BLaER1 treated with 17β-estradiol and CSF1 and Interleukin-3, amounts not matched to agents 10 nM and 100 nM (cell line): ENCODE results near the gene CNOT6.

Experiments used
- H3K27ac ChIP-seq, 11 experiments: shearing (Covaris generic); formaldehyde crosslinking; 2 replicates each; pipeline ENCODE4 v1.8.1; 2022
- H3K27me3 ChIP-seq, 11 experiments: shearing (Covaris generic); formaldehyde crosslinking; 2 replicates each; pipeline ENCODE4 v1.8.1; 2022
- H3K36me3 ChIP-seq, 11 experiments: shearing (Covaris generic); formaldehyde crosslinking; 2 replicates each; pipeline ENCODE4 v1.8.1; 2022
- H3K4me1 ChIP-seq, 10 experiments: shearing (Covaris generic); formaldehyde crosslinking; 2 replicates each; pipeline ENCODE4 v1.8.1; 2022
- H3K4me2 ChIP-seq, 11 experiments: shearing (Covaris generic); formaldehyde crosslinking; 2 replicates each; pipeline ENCODE4 v1.8.1; 2022
- H3K4me3 ChIP-seq, 10 experiments: shearing (Covaris generic); formaldehyde crosslinking; 2 replicates each; pipeline ENCODE4 v1.8.1; 2022
- H3K9ac ChIP-seq, 11 experiments: shearing (Covaris generic); formaldehyde crosslinking; 2 replicates each; pipeline ENCODE4 v1.8.1; 2022
- H3K9me3 ChIP-seq, 11 experiments: shearing (Covaris generic); formaldehyde crosslinking; replicated peaks in 1 of 11; 2 replicates each; pipeline ENCODE4 v1.8.1; 2022
- H4K20me1 ChIP-seq, 11 experiments: shearing (Covaris generic); formaldehyde crosslinking; 2 replicates each; pipeline ENCODE4 v1.8.1; 2022
- Cebpa-rat ChIP-seq, 11 experiments: shearing (Covaris generic); IDR thresholded peaks; 2 replicates each; pipeline ENCODE4 v1.8.1; 2022

Gene CNOT6

GRCh38 chr5:180558232-180558631 lies 64.1 kb downstream of the CNOT6 start:
- no peak for TF ChIP-seq Cebpa-rat (IDR thresholded peaks at IDR 0.05)

DNA sequence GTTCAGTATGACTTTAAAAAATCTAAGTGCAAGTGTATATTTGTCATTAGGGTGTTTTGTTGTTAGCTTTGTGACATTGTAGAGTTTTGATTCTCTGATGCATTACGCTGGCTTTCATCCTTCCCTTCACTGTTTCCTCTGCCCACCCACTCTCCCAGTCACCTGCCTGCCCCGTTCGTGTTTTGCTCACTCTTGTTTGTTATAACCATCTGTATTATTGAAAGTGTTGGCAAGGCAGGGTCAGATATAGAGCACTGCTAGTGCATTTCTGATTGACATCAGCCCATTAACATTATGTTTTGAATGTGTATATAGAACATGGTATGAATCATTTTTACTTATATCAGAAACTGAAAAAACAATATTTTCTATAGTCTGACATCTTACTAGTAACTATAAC lies 69.8 kb downstream of the CNOT6 start:
- peaks cover 9 to 50% (median 20%) of the 10 kb centered on the region in 11 experiments; a peak in 17 of 22 replicates for H4K20me1 ChIP-seq
- no peak for TF ChIP-seq Cebpa-rat (IDR thresholded peaks at IDR 0.05)
- H3K36me3 ChIP-seq, result peaks cover 94 to 100% (median 99%) of the 10 kb centered on the region in 11 experiments
- no peaks in the 10 kb centered on the region for H3K27me3 ChIP-seq
- H3K27ac ChIP-seq, result no peak overlapping the region
- H3K4me2 ChIP-seq, result no peak overlapping the region
- no peak overlapping the region for H3K4me3 ChIP-seq
- H3K9ac ChIP-seq, result no peak overlapping the region
- H3K4me1 ChIP-seq, result no peaks in the 10 kb centered on the region
- H3K9me3 ChIP-seq, result peaks cover 0 to 17% (median 3%) of the 10 kb centered on the region in 11 experiments; a peak in 4 of 22 replicates

More at GRCh38 chr5:180558232-180558631, 64.1 kb downstream of the CNOT6 start:
- H3K4me1 ChIP-seq, result no peaks in the 10 kb centered on the region
- no peak overlapping the region for H3K4me2 ChIP-seq
- H3K9me3 ChIP-seq, result peaks cover 0 to 17% (median 3%) of the 10 kb centered on the region in 11 experiments; a peak in 5 of 22 replicates
- H3K27ac ChIP-seq, result no peak overlapping the region
- H3K36me3 ChIP-seq, result peaks cover 91 to 100% (median 98%) of the 10 kb centered on the region in 11 experiments
- no peak overlapping the region for H3K4me3 ChIP-seq
- no peak overlapping the region for H3K9ac ChIP-seq
- H4K20me1 ChIP-seq, result peaks cover 5 to 79% (median 31%) of the 10 kb centered on the region in 11 experiments; a peak in 15 of 22 replicates
- H3K27me3 ChIP-seq, result no peaks in the 10 kb centered on the region

GRCh38 chr5:180568914-180569313 lies 74.7 kb downstream of the CNOT6 start:
- Histone ChIP-seq H3K4me3 (no peak overlapping the region), H3K4me1 (no peaks in the 10 kb centered on the region), H3K27me3 (no peaks in the 10 kb centered on the region), H3K4me2 (no peak overlapping the region), H3K9ac (no peak overlapping the region), H3K27ac (no peak overlapping the region), H3K36me3 (peaks cover 97 to 100% (median 100%) of the 10 kb centered on the region in 11 experiments), H3K9me3 (no peaks in the 10 kb centered on the region), H4K20me1 (peaks cover 0 to 14% (median 2%) of the 10 kb centered on the region in 11 experiments; a peak in 9 of 22 replicates)
- TF ChIP-seq Cebpa-rat (IDR thresholded peaks at IDR 0.05), result no peak

DNA sequence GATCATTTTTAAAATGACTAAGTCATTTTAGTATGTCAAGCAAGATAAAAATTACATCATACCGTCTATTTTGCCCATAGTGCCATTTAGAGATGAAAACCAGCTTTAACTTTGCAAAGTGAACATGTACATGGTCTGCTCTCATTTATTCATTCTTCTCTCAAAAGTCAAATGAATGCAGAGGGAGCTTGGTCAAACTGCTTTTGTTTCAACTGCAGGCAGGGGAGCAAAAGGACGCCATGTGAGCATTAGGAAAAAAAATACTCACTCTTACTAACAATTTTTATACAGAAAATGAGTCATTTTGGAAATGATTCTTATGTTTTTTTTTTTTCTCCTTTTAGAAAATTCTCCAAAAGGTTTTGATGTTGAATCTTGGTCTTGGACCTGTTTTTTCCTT lies 81.4 kb downstream of the CNOT6 start:
- Histone ChIP-seq H3K9me3 (no peaks in the 10 kb centered on the region), H4K20me1 (no peaks in the 10 kb centered on the region), H3K27me3 (no peaks in the 10 kb centered on the region), H3K4me3 (no peak overlapping the region), H3K9ac (no peak overlapping the region), H3K4me1 (0 out of 20 replicates have a peak, but pooled peaks cover 0 to under 1% (median 0%) of the 10 kb centered on the region in 10 experiments), H3K27ac (no peak overlapping the region), H3K36me3 (peaks cover 79 to 93% (median 91%) of the 10 kb centered on the region in 11 experiments), H3K4me2 (no peak overlapping the region)
- no peak for TF ChIP-seq Cebpa-rat (IDR thresholded peaks at IDR 0.05)

DNA sequence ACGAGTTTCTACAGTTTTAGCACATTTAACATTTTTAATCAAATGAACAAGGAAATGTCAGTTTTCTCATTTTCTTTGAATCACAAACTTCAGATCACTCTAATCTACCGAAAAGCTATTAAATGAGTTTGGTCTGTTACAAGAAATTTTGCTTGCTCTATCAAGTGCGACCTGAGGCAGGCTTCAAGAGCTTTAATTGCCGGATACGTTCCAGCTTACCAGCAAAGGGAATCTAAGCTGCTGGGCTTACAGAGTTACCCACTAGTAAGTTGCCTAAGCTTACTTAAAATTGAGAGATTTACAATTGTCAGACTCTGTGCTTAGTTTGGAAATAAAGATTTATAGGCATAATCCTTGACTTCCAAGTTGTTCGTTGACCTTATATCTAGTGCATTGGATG lies 86.5 kb downstream of the CNOT6 start:
- H3K4me3 ChIP-seq, result no peak overlapping the region
- H3K9ac ChIP-seq, result no peak overlapping the region
- peaks cover 0 to 12% (median 0%) of the 10 kb centered on the region in 11 experiments; a peak in 4 of 22 replicates for H3K9me3 ChIP-seq
- no peaks in the 10 kb centered on the region for H3K27me3 ChIP-seq
- 0 out of 20 replicates have a peak, but pooled peaks cover 0 to 6% (median 0%) of the 10 kb centered on the region in 10 experiments for H3K4me1 ChIP-seq
- H3K27ac ChIP-seq, result no peak overlapping the region
- no peak for TF ChIP-seq Cebpa-rat (IDR thresholded peaks at IDR 0.05)
- no peaks in the 10 kb centered on the region; a peak in 1 of 22 replicates for H4K20me1 ChIP-seq
- H3K4me2 ChIP-seq, result no peak overlapping the region
- H3K36me3 ChIP-seq, result peaks cover 29 to 48% (median 40%) of the 10 kb centered on the region in 11 experiments

DNA sequence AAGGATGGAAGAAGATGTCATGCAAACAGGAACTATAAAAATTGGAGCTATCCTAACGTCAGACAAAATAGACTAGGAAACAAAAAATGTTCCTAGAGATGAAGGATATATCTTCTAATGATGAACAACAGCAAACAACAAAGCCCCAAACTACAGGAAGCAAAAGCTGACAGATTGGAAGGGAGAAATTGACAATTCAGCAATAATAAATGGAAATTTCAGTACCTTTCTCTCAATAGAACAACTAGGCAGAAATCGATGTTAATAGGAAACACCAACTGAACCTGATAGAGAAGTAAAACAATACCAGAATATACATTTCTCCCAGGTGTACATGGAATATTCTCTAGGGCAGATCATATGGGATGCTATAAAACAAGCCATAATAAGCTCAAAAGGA lies 89.6 kb downstream of the CNOT6 start:
- Histone ChIP-seq H3K27me3 (peaks cover 0 to 6% (median 3%) of the 10 kb centered on the region in 11 experiments; a peak in 7 of 22 replicates), H3K36me3 (peaks cover 0 to 17% (median 10%) of the 10 kb centered on the region in 11 experiments; a peak in 16 of 22 replicates), H3K4me2 (no peak overlapping the region), H3K27ac (no peak overlapping the region), H3K4me3 (no peak overlapping the region), H4K20me1 (no peaks in the 10 kb centered on the region; a peak in 1 of 22 replicates), H3K9ac (no peak overlapping the region), H3K9me3 (peaks cover 0 to 12% (median 0%) of the 10 kb centered on the region in 11 experiments; a peak in 4 of 22 replicates), H3K4me1 (peaks cover 0 to 20% (median 0%) of the 10 kb centered on the region in 10 experiments; a peak in 3 of 20 replicates)
- TF ChIP-seq Cebpa-rat (IDR thresholded peaks at IDR 0.05), result no peak

DNA sequence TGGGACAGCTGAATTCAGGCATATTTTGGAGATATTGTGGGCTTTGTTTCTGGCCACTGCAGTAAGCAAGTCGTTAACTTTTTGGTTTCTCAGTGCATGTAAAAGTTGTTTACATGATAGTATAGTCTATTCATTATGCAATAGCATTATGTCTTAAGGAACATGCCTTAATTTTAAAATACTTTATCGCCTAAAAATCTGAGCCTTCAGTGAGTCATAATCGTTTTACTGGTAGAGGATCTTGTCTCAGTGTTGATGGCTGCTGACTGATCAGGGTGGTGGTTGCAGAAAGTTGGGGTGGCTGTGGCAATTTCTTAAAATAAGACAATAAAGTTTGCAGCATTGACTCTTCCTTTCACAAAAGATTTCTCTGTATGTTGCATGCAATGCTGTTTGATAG lies 92.0 kb downstream of the CNOT6 start:
- Histone ChIP-seq H3K4me1 (peaks cover 0 to 19% (median under 1%) of the 10 kb centered on the region in 10 experiments; a peak in 10 of 20 replicates), H3K9ac (no peak overlapping the region), H4K20me1 (peaks cover 0 to 13% (median 0%) of the 10 kb centered on the region in 11 experiments; a peak in 7 of 22 replicates), H3K4me3 (no peak overlapping the region), H3K9me3 (peaks cover 0 to 12% (median 0%) of the 10 kb centered on the region in 11 experiments; a peak in 4 of 22 replicates), H3K27me3 (peaks cover 20 to 31% (median 27%) of the 10 kb centered on the region in 11 experiments), H3K4me2 (no peak overlapping the region), H3K36me3 (peaks cover 0 to 6% (median 0%) of the 10 kb centered on the region in 11 experiments; a peak in 2 of 22 replicates), H3K27ac (no peak overlapping the region)
- no peak for TF ChIP-seq Cebpa-rat (IDR thresholded peaks at IDR 0.05)

DNA sequence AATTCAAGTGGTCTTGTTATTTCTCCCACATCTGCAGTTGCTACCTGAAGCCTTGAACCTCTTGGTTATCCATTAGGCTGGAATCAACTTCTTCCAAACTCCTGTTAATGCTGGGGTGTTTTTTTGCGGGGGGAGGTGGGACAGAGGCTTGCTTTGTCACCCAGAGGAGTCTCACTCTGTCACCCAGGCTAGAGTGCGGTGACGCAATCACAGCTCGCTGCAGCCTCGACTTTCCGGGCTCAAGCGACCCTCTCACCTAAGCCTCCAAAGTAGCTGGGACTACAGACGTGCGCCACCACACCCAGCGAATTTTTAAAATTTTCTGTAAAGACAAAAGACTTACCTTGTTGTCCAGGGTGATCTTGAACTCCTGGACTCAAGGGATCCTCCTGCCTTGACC lies 92.7 kb downstream of the CNOT6 start:
- Histone ChIP-seq H3K4me3 (no peak overlapping the region), H3K36me3 (no peaks in the 10 kb centered on the region), H3K4me1 (peaks cover 0 to 25% (median 7%) of the 10 kb centered on the region in 10 experiments; a peak in 10 of 20 replicates), H4K20me1 (peaks cover 0 to 20% (median 0%) of the 10 kb centered on the region in 11 experiments; a peak in 8 of 22 replicates), H3K4me2 (no peak overlapping the region), H3K27me3 (peaks cover 27 to 37% (median 34%) of the 10 kb centered on the region in 11 experiments), H3K9me3 (peaks cover 0 to 12% (median 0%) of the 10 kb centered on the region in 11 experiments; a peak in 4 of 22 replicates), H3K27ac (no peak overlapping the region), H3K9ac (no peak overlapping the region)
- no peak for TF ChIP-seq Cebpa-rat (IDR thresholded peaks at IDR 0.05)

- no peak overlapping the region for H3K27ac ChIP-seq
These were observed 95.8 kb downstream of the CNOT6 start for GRCh38 chr5:180589771-180590542.

More at GRCh38 chr5:180589771-180590542, 95.8 kb downstream of the CNOT6 start:
- Histone ChIP-seq H3K4me2 (no peak overlapping the region), H3K27me3 (peaks cover 41 to 58% (median 50%) of the 10 kb centered on the region in 11 experiments), H4K20me1 (peaks cover 0 to 21% (median 0%) of the 10 kb centered on the region in 11 experiments; a peak in 7 of 22 replicates), H3K36me3 (no peaks in the 10 kb centered on the region), H3K9me3 (peaks cover 0 to 3% (median 0%) of the 10 kb centered on the region in 11 experiments; a peak in 1 of 22 replicates), H3K4me3 (no peak overlapping the region), H3K4me1 (peaks cover 0 to 25% (median 7%) of the 10 kb centered on the region in 10 experiments; a peak in 10 of 20 replicates), H3K9ac (no peak overlapping the region)
- no peak for TF ChIP-seq Cebpa-rat (IDR thresholded peaks at IDR 0.05)
